ENCODE results near the gene FYCO1.

DNA sequence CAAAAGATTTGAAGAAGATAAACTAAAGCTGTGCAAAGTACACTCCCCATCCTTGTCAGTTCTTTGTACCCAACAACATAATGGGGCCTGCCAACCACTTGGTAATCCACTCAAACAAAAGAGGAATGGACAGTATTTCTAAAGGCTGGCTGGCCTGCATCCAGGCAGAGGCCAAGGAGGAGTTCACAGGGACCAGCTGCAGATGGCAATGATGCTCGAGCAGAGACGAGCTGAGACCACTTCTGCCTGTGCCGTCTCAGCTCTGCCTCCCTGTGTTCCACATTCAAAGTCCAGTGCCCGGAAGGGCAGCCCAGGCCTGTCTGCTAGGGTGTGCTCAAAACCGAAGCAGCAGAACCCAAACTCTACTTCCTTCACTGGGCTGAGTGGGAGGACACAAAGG lies 38.0 kb downstream of the FYCO1 start:
- TF ChIP-seq CTCF (conservative IDR thresholded peaks at IDR 0.05; ENCODE audit: low read length), result no peak
- TF ChIP-seq EZH2phosphoT487 (IDR thresholded peaks at IDR 0.05; ENCODE audit: borderline replicate concordance, low read depth, low read length), result no peak

All from OCI-LY7 (cell line).